Measurements from ENCODE around the gene DIAPH1.
A peak's percentile ranks its signal among the peaks of the same experiment; 100 is the strongest.

DIAPH1 gene

DNA sequence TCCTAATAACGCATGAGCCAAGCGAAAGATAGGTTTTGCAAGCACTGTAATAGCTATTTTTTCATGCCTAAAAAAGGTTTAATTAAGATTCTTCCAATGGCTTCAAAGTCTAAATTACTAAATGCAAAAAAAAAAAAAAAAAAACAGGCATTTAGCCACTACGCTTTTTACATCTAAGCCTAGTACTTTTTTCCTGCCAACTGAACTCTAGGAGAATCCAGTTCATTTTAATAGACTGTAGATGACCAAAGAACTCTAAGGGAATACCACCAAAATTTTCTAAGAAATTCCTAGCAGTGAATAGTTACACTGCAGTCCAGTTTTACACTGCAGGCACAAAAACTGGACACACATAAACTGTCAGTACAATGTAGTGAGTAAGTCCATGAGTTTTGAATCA is 9.8 kb downstream of the DIAPH1 start:
- no peak for DNase-seq

GRCh38 chr5:141608557-141608956 is 10.2 kb downstream of the DIAPH1 start:
- DNase-seq, result no peak

GRCh38 chr5:141608046-141608445 is 10.8 kb downstream of the DIAPH1 start:
- no peak for DNase-seq

DNA sequence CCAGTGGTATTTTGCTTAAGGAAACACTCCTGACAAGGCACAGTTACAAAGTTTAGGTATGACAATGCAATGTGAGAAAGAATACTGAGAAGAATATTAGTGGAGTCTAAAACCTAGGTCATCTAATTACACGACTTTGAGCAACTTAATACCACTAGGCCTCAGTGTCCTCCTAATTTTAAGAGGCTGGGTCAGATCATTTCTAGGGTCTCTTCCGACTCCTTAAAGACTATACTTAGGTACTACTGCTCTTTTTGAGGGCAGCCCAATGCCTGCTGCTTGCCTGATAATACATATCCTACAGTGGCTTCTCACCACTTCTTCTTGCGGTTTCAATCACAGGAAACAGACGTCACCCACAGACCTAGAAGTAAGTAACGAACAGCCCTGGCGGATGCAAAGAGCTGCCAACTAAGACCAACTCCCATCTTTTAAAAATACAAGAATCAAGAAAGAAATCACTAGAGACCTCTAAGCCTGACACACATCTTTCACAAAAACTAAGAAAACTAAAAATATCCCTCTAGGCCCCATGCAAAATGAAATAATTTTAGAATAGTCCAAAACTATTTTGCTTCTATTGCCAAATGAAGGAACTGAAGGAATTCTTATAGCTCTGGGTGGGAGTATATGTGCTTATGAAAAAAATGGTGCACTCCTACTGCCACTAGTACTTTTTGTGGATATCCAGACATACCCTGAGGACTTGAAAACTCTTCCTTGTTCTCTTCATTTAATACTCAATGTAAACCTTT is 13.1 kb downstream of the DIAPH1 start:
- peak; percentile 71 for DNase-seq

DNA sequence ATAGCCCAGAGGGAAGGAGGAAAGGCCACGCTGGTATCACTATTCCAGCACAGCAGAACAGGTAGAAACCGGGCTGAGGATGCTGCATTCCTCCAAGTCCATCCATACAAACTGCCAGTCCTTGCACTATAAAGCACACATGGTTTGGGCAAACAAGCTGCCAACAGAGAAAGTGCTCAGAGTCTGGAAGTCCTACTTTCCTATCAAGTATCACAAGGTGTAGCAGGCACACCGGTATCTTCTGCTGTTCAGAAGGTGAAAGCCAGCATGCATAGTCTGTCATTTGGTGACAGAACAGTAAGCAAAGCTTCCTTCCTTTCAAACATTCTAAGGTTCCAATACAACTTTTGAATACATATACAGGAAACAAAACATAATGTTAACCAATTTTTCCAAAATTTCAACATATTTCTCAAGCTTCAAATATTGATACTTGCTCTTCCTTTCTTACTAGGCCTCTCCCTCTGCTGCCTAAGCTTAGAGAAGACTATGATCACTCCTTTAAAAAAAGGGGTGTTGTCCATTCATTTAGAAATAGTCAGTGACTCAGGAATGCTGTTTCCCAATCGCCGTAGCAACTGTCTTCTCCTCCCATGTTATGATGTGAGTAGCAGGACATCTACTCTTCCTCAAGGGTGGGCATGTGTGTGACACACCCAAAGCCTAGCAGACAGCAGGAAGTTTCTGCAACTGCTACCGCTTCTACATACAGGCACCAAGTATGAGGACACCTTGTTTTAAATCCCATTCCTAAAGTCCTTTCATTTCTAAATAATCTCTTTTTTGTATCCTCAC is 14.7 kb downstream of the DIAPH1 start:
- no peak for DNase-seq

GRCh38 chr5:141602606-141603005 is 16.2 kb downstream of the DIAPH1 start:
- DNase-seq, result no peak

DNA sequence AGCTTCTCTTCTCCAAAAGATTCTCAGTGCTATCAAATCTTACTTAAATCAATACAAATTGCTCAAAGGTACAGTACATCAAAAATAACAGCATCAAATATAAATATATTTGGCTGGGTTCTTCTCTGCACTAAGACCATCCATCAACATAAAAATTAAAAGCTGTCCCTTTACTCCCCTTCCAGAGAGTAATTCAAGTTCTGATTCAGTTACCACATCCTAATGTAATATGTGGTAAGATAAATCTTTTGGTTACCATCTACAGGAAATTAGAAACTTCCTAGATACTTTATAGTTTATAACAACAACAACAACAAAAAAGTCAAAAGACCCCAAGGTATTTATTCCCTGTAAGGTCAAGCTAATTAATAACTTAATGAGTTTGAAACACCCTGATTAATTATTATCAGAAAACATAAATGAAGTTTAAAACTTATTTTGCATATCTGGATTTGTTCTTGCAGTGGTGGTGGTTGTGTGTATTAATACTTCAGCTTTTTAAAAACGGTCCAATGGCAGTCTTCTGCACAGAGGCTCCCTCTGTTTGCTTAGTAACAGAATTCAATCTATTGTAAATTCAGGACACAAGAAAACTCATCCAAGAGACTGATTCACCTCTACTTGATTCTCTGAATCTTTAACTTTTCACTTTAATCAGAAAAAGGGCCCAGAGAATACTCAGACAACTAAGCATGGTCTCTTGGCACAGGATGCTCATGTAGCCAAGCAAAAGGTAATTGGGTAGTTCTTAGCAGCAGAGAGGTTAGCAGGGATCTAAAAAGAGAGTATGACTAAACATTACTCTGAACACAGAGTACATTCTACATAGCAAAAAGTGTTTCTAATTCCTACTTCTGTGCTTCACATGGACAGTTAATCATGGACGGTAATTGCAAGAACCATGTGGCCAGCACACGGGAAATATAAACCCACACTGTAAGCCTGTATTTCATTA is 20.1 kb downstream of the DIAPH1 start:
- no peak for DNase-seq

- DNase-seq, result no peak
Measured at GRCh38 chr5:141597814-141598213, 21.0 kb downstream of the DIAPH1 start.

GRCh38 chr5:141597394-141597793 is 21.4 kb downstream of the DIAPH1 start:
- DNase-seq, result no peak

GRCh38 chr5:141596867-141597266 is 21.9 kb downstream of the DIAPH1 start:
- no peak for DNase-seq

GRCh38 chr5:141590127-141590526 is 28.7 kb downstream of the DIAPH1 start:
- DNase-seq, result no peak

GRCh38 chr5:141586246-141586645 is 32.6 kb downstream of the DIAPH1 start:
- no peak for DNase-seq

- no peak for DNase-seq
Measured at GRCh38 chr5:141585594-141585993, 33.2 kb downstream of the DIAPH1 start.

DNA sequence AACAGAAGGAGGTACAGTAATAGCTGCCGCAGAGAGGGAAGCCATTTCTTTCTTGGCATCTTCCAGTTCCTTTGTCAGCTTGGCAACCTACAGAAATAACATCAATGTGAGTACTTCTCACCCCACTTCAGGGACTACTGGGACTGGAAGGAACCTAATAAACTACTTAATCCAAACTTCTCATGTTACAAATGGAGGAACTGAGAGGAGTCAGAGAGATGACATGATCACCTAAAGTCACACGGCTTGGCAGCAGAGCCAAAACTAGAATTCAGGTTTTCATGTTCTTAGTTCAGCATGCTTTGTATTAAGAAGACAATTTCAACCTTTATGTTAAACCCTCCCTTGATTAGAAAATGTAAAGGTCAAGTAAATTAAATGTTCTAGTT is 44.7 kb downstream of the DIAPH1 start:
- no peak for DNase-seq

GRCh38 chr5:141573489-141574121 is 45.2 kb downstream of the DIAPH1 start:
- no peak for DNase-seq

GRCh38 chr5:141570655-141571054 is 48.1 kb downstream of the DIAPH1 start:
- no peak for DNase-seq

GRCh38 chr5:141567513-141568117 is 51.2 kb downstream of the DIAPH1 start:
- DNase-seq, result no peak

- no peak for DNase-seq
Measured at GRCh38 chr5:141565826-141566570, 52.8 kb downstream of the DIAPH1 start.

- DNase-seq, result peak; percentile 72
Measured at GRCh38 chr5:141564216-141564692, 54.5 kb downstream of the DIAPH1 start.

- DNase-seq, result no peak
Measured at GRCh38 chr5:141560725-141561483, 57.9 kb downstream of the DIAPH1 start.
